ENCODE measurements around the gene ZFP64. TPM values are rescaled to one million over a fixed set of nuclear protein-coding genes. Genes with fewer than 3 reads are reported as not detected.
"Not testable (repeated sequence)": the region's sequence is repeated elsewhere in the genome, so short reads cannot be mapped to it uniquely, and the experiment has no call there.

The ZFP64 gene
- total RNA-seq, 1 donor from 2014 or later = 21.2 TPM

GRCh38 chr20:52201395-52201794, 9.8 kb upstream of the ZFP64 start:
- no peak for DNase-seq (ENCODE audit: low spot score)

- no peak for DNase-seq (ENCODE audit: low spot score)
Measured at GRCh38 chr20:52200870-52201269, 9.3 kb upstream of the ZFP64 start.

- no peak for DNase-seq (ENCODE audit: low spot score)
Measured at GRCh38 chr20:52196845-52197244, 5.3 kb upstream of the ZFP64 start.

GRCh38 chr20:52193886-52194545, 2.4 kb upstream of the ZFP64 start:
- no peak for DNase-seq (ENCODE audit: low spot score)

GRCh38 chr20:52193133-52193532, 1.6 kb upstream of the ZFP64 start:
- DNase-seq (ENCODE audit: low spot score) = no peak

GRCh38 chr20:52192719-52193007, 1.1 kb upstream of the ZFP64 start:
- DNase-seq (ENCODE audit: low spot score) = not testable (repeated sequence)

- DNase-seq (ENCODE audit: low spot score) = peak; percentile 51
Measured at GRCh38 chr20:52191916-52192718, 538 bp upstream of the ZFP64 start.

GRCh38 chr20:52190437-52191131, 995 bp downstream of the ZFP64 start:
- no peak for DNase-seq (ENCODE audit: low spot score)

- no peak for DNase-seq (ENCODE audit: low spot score)
Measured at GRCh38 chr20:52181766-52182165, 9.8 kb downstream of the ZFP64 start.

- no peak for DNase-seq (ENCODE audit: low spot score)
Measured at GRCh38 chr20:52180180-52180840, 11.3 kb downstream of the ZFP64 start.

- DNase-seq (ENCODE audit: low spot score) = no peak
Measured at GRCh38 chr20:52179331-52180179, 12.0 kb downstream of the ZFP64 start.

- DNase-seq (ENCODE audit: low spot score) = no peak
Measured at GRCh38 chr20:52178691-52179090, 12.9 kb downstream of the ZFP64 start.

- no peak for DNase-seq (ENCODE audit: low spot score)
Measured at GRCh38 chr20:52175840-52176239, 15.7 kb downstream of the ZFP64 start.

GRCh38 chr20:52172392-52173047, 19.1 kb downstream of the ZFP64 start:
- DNase-seq (ENCODE audit: low spot score) = no peak

GRCh38 chr20:52171025-52171424, 20.6 kb downstream of the ZFP64 start:
- no peak for DNase-seq (ENCODE audit: low spot score)

GRCh38 chr20:52168116-52168515, 23.5 kb downstream of the ZFP64 start:
- DNase-seq (ENCODE audit: low spot score) = no peak

GRCh38 chr20:52167232-52167840, 24.2 kb downstream of the ZFP64 start:
- no peak for DNase-seq (ENCODE audit: low spot score)

- DNase-seq (ENCODE audit: low spot score) = no peak
Measured at GRCh38 chr20:52166150-52166549, 25.4 kb downstream of the ZFP64 start.

- no peak for DNase-seq (ENCODE audit: low spot score)
Measured at GRCh38 chr20:52160621-52161204, 30.9 kb downstream of the ZFP64 start.

GRCh38 chr20:52160049-52160570, 31.5 kb downstream of the ZFP64 start:
- DNase-seq (ENCODE audit: low spot score) = no peak
